Peyer's patch (tissue), 4 donors: ENCODE results near the gene CLEC16A.

Experiments used
- POLR2A ChIP-seq, 2 donors: fragments of 450-650 bp; IDR thresholded peaks; one replicate each; pipeline ENCODE4 v1.5.1; 2017; ENCODE audit warnings: antibody characterized with exemption in 2 of 2, mild to moderate bottlenecking in 2 of 2, moderate library complexity in 2 of 2
- TF ChIP-seq, protein P1 (sequence below), 6 experiments: fragments of 450-650 bp in 4 of 6; fragments of 200-600 bp in 2 of 6; sonication (generic) in 1 of 6; IDR thresholded peaks; one replicate each; pipeline ENCODE4 v1.5.1; 2017 to 2019; ENCODE audit warnings: antibody characterized with exemption in 6 of 6, mild to moderate bottlenecking in 3 of 6, moderate library complexity in 1 of 6

DNA sequence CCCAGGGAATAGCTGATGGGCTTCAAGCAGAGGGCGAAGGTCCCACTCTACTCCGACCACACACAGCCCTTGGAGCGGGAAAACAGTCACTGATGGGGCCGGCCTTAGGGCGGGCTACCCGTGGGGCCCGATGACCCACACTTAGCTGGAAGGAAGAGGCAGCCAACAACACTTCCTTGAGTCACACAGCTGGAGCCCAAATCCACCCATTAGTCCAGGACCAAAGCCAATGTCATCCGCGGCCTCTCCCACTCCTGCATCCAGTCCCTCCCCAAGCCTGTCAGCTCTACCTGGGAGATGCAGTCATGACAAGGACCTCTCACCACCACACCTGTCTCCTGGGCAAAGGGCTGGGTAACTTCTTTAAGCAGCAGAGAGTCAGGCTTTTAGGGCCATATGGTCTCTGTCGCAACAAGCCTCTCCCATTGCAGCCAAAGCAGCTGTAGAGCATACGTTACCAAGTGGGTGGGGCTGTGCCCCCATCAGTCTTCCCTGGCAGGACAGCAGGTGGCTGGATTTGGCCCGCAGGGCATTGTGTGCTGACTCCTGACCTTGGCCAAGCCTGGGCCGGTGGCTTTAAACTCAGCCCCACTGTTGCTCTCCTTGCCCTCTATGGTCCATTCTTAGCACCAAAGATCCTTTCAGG is 200.9 kb downstream of the CLEC16A start:
- TF ChIP-seq, protein P1, sequence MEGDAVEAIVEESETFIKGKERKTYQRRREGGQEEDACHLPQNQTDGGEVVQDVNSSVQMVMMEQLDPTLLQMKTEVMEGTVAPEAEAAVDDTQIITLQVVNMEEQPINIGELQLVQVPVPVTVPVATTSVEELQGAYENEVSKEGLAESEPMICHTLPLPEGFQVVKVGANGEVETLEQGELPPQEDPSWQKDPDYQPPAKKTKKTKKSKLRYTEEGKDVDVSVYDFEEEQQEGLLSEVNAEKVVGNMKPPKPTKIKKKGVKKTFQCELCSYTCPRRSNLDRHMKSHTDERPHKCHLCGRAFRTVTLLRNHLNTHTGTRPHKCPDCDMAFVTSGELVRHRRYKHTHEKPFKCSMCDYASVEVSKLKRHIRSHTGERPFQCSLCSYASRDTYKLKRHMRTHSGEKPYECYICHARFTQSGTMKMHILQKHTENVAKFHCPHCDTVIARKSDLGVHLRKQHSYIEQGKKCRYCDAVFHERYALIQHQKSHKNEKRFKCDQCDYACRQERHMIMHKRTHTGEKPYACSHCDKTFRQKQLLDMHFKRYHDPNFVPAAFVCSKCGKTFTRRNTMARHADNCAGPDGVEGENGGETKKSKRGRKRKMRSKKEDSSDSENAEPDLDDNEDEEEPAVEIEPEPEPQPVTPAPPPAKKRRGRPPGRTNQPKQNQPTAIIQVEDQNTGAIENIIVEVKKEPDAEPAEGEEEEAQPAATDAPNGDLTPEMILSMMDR (IDR thresholded peaks at IDR 0.05), result no peak
- no peak for TF ChIP-seq POLR2A (IDR thresholded peaks at IDR 0.05)
